GM12878 (cell line): ENCODE results near the gene CLN6. TPM values are rescaled to one million over a fixed set of nuclear protein-coding genes. Genes with fewer than 3 reads are reported as not detected.

Experiments
- ATAC-seq: fragments of 200-7000 bp; cut with Tn5 transposase; 3 replicates; pipeline ENCODE4 v1.9.1; 2020; ENCODE audit warnings: mild to moderate bottlenecking, moderate library complexity
- BruUV-seq: library from RNA; stranded (reverse); fragments of 400-500 nt; replicated peaks from 2 replicates; lab custom pipeline; 2021; lab: Mats Ljungman, UMichigan
- CTCF ChIA-PET: fragments of 300-600 bp; sonication (Branson Sonifier 250); formaldehyde crosslinking; extraction: SDS; loops from one replicate; lab custom pipeline; 2021; ENCODE audit warnings: inconsistent platforms; lab: Yijun Ruan, JAX
- POLR2A ChIA-PET: fragments of 350-600 bp; formaldehyde crosslinking; extraction: SDS; loops from one replicate; lab custom pipeline; 2021; ENCODE audit warnings: inconsistent platforms; lab: Charles Lee
- RAD21 ChIA-PET: fragments of 300-600 bp; sonication (Branson Sonifier 250); formaldehyde crosslinking; loops from one replicate; lab custom pipeline; 2023; ENCODE audit warnings: antibody characterized with exemption; ENCODE audit not compliant: unreplicated experiment; lab: Charles Lee
- SMC1A ChIA-PET: fragments of 300-600 bp; sonication (Branson Sonifier 250); formaldehyde crosslinking; loops from one replicate; lab custom pipeline; 2023; ENCODE audit not compliant: unreplicated experiment, uncharacterized antibody; lab: Charles Lee
- DNase-seq: peaks from one replicate; pipeline ENCODE4 v3.0.0-alpha.2; 2011; ENCODE audit warnings: low read depth, low spot score
- FAIRE-seq: peaks from 3 replicates; lab custom pipeline; 2011; peaks lifted over from hg19 to GRCh38; lab: Jason Lieb, UNC
- H2AFZ ChIP-seq: 2 replicates; pipeline ENCODE4 v1.6.0; 2011; ENCODE audit warnings: low read depth, low read length, control low read depth; ENCODE audit not compliant: control insufficient read depth
- H3K27ac ChIP-seq: 2 replicates; pipeline ENCODE4 v1.5.1; 2011; ENCODE audit warnings: control low read depth; ENCODE audit not compliant: control insufficient read depth, insufficient read depth
- H3K27me3 ChIP-seq, 2 experiments: replicated peaks in 1 of 2; 2 replicates each; pipeline versions ENCODE4 v1.6.0 to v1.6.1; 2011; ENCODE audit warnings: low read length in 1 of 2; ENCODE audit not compliant: control insufficient read depth in 2 of 2, insufficient read depth in 2 of 2
- H3K36me3 ChIP-seq, 2 experiments: 2 replicates each; pipeline ENCODE4 v1.5.1; 2011; ENCODE audit warnings: low read length in 1 of 2; ENCODE audit not compliant: control insufficient read depth in 2 of 2, insufficient read depth in 2 of 2
- H3K4me1 ChIP-seq: 2 replicates; pipeline ENCODE4 v1.6.1; 2011; ENCODE audit warnings: mild to moderate bottlenecking, low read length, moderate library complexity, mixed read lengths; ENCODE audit not compliant: control insufficient read depth, insufficient read depth
- H3K4me2 ChIP-seq: 2 replicates; pipeline ENCODE4 v1.6.0; 2011; ENCODE audit warnings: control low read depth; ENCODE audit not compliant: control insufficient read depth, insufficient read depth
- H3K4me3 ChIP-seq: fragments of 200-600 bp; sonication (generic); 2 replicates; pipeline ENCODE4 v1.5.1; 2016
- H3K79me2 ChIP-seq: 2 replicates; pipeline ENCODE4 v1.6.0; 2011; ENCODE audit warnings: low read length; ENCODE audit not compliant: control insufficient read depth, insufficient read depth
- H3K9ac ChIP-seq: 2 replicates; pipeline ENCODE4 v1.8.0; 2011; ENCODE audit warnings: low read length, control low read depth, mixed read lengths; ENCODE audit not compliant: control insufficient read depth, insufficient read depth
- H3K9me3 ChIP-seq: replicated peaks from 3 replicates; pipeline ENCODE4 v1.5.1; 2011; ENCODE audit warnings: mild to moderate bottlenecking, low read length; ENCODE audit not compliant: control insufficient read depth, insufficient read depth
- H4K20me1 ChIP-seq: 2 replicates; pipeline ENCODE4 v1.6.0; 2011; ENCODE audit not compliant: control insufficient read depth, insufficient read depth
- CBX3 ChIP-seq: fragments of 200-600 bp; sonication (generic); IDR thresholded peaks from 2 replicates; pipeline ENCODE4 v1.6.1; 2016; ENCODE audit warnings: low read depth, borderline replicate concordance
- CEBPB ChIP-seq, 2 experiments: fragments of 150-350 bp in 1 of 2; IDR thresholded peaks; 2 replicates each; pipeline ENCODE4 v1.6.1; 2012 to 2014; ENCODE audit warnings: low read depth in 2 of 2, low read length in 2 of 2, borderline replicate concordance in 1 of 2, inconsistent platforms in 1 of 2
- CHD4 ChIP-seq: fragments of 200-600 bp; sonication (generic); IDR thresholded peaks from 2 replicates; pipeline ENCODE4 v1.6.1; 2016; ENCODE audit warnings: mild to moderate bottlenecking
- EGR1 ChIP-seq, 2 experiments: IDR thresholded peaks; 1 replicate in 1 of 2; 2 replicates in 1 of 2; pipeline ENCODE4 v1.6.1; 2011 to 2012; ENCODE audit warnings: low read depth in 2 of 2, low read length in 2 of 2, borderline replicate concordance in 1 of 2, mild to moderate bottlenecking in 1 of 2, moderate library complexity in 1 of 2
- HDAC2 ChIP-seq: fragments of 200-600 bp; sonication (generic); IDR thresholded peaks from 2 replicates; pipeline ENCODE4 v1.6.1; 2017
- NFYA ChIP-seq: IDR thresholded peaks from 2 replicates; pipeline ENCODE4 v1.6.1; 2011; ENCODE audit warnings: low read depth, mild to moderate bottlenecking, low read length, improper control_type of control experiment, borderline replicate concordance
- RBBP5 ChIP-seq: fragments of 200-600 bp; sonication (generic); conservative IDR thresholded peaks from 2 replicates; pipeline ENCODE4 v1.6.1; 2016
- TCF7 ChIP-seq: IDR thresholded peaks from 2 replicates; pipeline ENCODE4 v1.6.1; 2014; ENCODE audit warnings: antibody characterized with exemption, borderline replicate concordance
- WGBS: methylation state at CpG from one replicate; pipeline ENCODE4 v1.1.6; 2016; ENCODE audit warnings: low lambda C conversion rate; ENCODE audit not compliant: insufficient replicate concordance, insufficient coverage; ENCODE audit errors: missing lambda C conversion rate; 5-methylcytosine and 5-hydroxymethylcytosine counted together
- in situ Hi-C: fragments of 300-500 bp; cut with MboI; formaldehyde crosslinking; loops from 9 replicates; pipeline ENCODE4 v1.14.3; 2018; ENCODE audit warnings: mixed read lengths
- intact Hi-C: fragments of 100-400 bp; cut with micrococcal nuclease; formaldehyde crosslinking; loops from one replicate; pipeline ENCODE4 v1.14.2; 2022; ENCODE audit not compliant: unreplicated experiment
- polyA plus RNA-seq, 11 experiments: library from polyadenylated mRNA; depleted of rRNA in 4 of 11; unstranded in 6 of 11; stranded (reverse) in 5 of 11; fragments of >200 nt; fragmentation: Nextera tagmentation in 4 of 11; fragmentation: Illumina TruSeq in 1 of 11; extraction: Ambion mirVana in 4 of 11; extraction: Trizol in 1 of 11; gene quantifications; 1 replicate in 1 of 11; 2 replicates in 10 of 11; pipeline versions ENCODE4 v1.2.1 to v1.2.3, GENCODE V29; 2011 to 2016; ENCODE audit warnings: inconsistent platforms in 2 of 11, missing spikeins in 2 of 11, low read depth in 1 of 11
- total RNA-seq, 4 experiments: library from RNA; depleted of rRNA in 3 of 4; stranded (reverse); fragments of >200 nt in 3 of 4; fragmentation: Illumina TruSeq in 1 of 4; extraction: Trizol in 1 of 4; gene quantifications; 2 replicates each; pipeline versions ENCODE4 v1.2.1 to v1.2.3, GENCODE V29; 2013 to 2021

The CLN6 gene
- total and polyA plus RNA-seq, 10 of the 15 experiments (the other 5 are each of a cell fraction or from before 2014, with no cell fraction given): 0.74 to 69.0 (median 30.3) TPM

DNA sequence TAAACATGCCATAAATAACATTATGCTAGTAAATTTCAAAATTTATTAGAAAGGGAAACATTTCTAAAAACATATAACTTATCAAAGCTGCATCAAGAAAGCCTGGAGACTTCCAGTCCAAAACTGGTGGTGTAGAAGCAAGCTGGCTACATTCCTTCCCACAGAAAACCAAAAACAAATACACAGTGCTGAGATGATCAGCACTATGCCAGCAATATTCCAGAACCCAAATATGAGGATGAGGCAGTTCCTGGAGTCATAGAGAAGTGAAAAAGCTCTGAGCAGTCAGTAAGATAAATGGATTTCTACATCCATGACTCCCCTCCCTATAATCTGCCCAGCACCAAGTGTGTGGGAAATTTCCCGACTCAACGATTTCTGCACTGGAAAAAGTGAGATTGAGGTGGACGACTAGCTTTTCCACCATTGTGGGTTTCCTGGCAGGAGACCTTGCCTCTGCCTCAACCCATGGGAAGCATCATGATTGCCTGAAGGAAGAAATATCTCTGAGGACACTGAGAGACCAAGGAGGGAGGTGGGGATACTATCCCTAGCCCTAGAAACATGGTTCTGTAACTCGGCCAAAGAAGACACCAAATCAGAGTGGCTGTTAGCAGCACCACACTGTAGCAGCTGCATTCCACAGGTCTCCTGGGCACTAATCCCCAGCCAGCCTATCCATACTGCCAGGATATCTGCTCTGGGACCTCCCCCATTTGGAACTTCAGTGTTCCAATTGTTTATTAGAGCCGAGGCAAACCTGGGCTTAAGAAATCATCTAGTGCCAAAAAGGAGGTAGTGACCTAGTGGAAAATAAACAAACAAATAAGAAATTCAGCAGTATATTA is 11.8 kb upstream of the CLN6 start:
- WGBS: 87% methylated on average over 5 of the region's 5 CpGs
- TF ChIP-seq EGR1 (IDR thresholded peaks at IDR 0.05; ENCODE audit: borderline replicate concordance in 1 of 2, low read depth in 2 of 2, low read length in 2 of 2) (no peak), NFYA (no peak), RBBP5 (no peak), CEBPB (IDR thresholded peaks at IDR 0.05; ENCODE audit: borderline replicate concordance in 1 of 2, low read depth in 2 of 2, low read length in 2 of 2) (no peak), CHD4 (no peak), CBX3 (no peak), HDAC2 (no peak), TCF7 (no peak)
- H3K9ac ChIP-seq: no peak overlapping the region
- ATAC-seq: no peak
- no peak overlapping the region for H2AFZ ChIP-seq
- FAIRE-seq: no peak
- RAD21 ChIA-PET: interaction anchor here (0.6 to 1.5 kb wide), 2 partner anchors 11 to 152 kb away, joined by 4 read pairs; no protein-coding TSS in a partner anchor
- no peaks in the 10 kb centered on the region for H3K27me3 ChIP-seq
- H3K36me3 ChIP-seq: no peaks in the 10 kb centered on the region
- in situ Hi-C loops: no loop called here
- no peaks in the 10 kb centered on the region; the same call in 1 of the 3 replicates for H3K9me3 ChIP-seq
- no peak overlapping the region for H3K4me3 ChIP-seq
- BruUV-seq: no TSS peak
- H3K4me1 ChIP-seq: no peaks in the 10 kb centered on the region
- POLR2A ChIA-PET: no interaction called here
- CTCF ChIA-PET: interaction anchor here (0.7 to 1.1 kb wide), 2 partner anchors 12 to 216 kb away, joined by 3 to 4 read pairs; no protein-coding TSS in a partner anchor
- no peaks in the 10 kb centered on the region for H3K79me2 ChIP-seq
- H3K27ac ChIP-seq: no peak overlapping the region
- no peak for DNase-seq
- intact Hi-C loops: no loop called here
- no peaks in the 10 kb centered on the region for H4K20me1 ChIP-seq
- SMC1A ChIA-PET: interaction anchor here (0.6 to 0.7 kb wide), 2 partner anchors 12 to 57 kb away, joined by 3 read pairs; no protein-coding TSS in a partner anchor
- H3K4me2 ChIP-seq: no peak overlapping the region
